Spleen (tissue), 11 donors: Measurements from ENCODE around the gene TRIM14. TPM values are rescaled to one million over a fixed set of nuclear protein-coding genes. Genes with fewer than 3 reads are reported as not detected.
A peak's percentile ranks its signal among the peaks of the same experiment; 100 is the strongest.
"Not testable (repeated sequence)": the region's sequence is repeated elsewhere in the genome, so short reads cannot be mapped to it uniquely, and the experiment has no call there.

ENCODE experiments used
- DNase-seq: peaks from one replicate; pipeline ENCODE4 v3.0.0-alpha.2; 2020
- H3K27ac ChIP-seq, 8 donors: fragments of 200-600 bp; sonication (generic) in 7 of 8; 1 replicate in 4 of 8; 2 replicates in 4 of 8; pipeline versions ENCODE4 v1.5.0 to v1.8.0; 2016 to 2021; ENCODE audit warnings: inconsistent platforms in 4 of 8, mild to moderate bottlenecking in 4 of 8, moderate library complexity in 1 of 8
- H3K27me3 ChIP-seq, 7 donors: fragments of 200-600 bp; sonication (generic) in 6 of 7; replicated peaks in 1 of 7; 1 replicate in 4 of 7; 2 replicates in 3 of 7; pipeline versions ENCODE4 v1.5.0 to v1.8.0; 2016 to 2021; ENCODE audit warnings: inconsistent platforms in 3 of 7, mild to moderate bottlenecking in 1 of 7
- H3K36me3 ChIP-seq, 6 donors: fragments of 200-600 bp; sonication (generic) in 5 of 6; 1 replicate in 4 of 6; 2 replicates in 2 of 6; pipeline versions ENCODE4 v1.5.0 to v1.8.0; 2016 to 2021; ENCODE audit warnings: inconsistent platforms in 2 of 6
- H3K4me1 ChIP-seq, 6 donors: fragments of 200-600 bp; sonication (generic) in 5 of 6; 1 replicate in 3 of 6; 2 replicates in 3 of 6; pipeline versions ENCODE4 v1.5.0 to v1.8.0; 2016 to 2021; ENCODE audit warnings: inconsistent platforms in 3 of 6
- H3K4me3 ChIP-seq, 8 donors: fragments of 200-600 bp; sonication (generic) in 7 of 8; 1 replicate in 4 of 8; 2 replicates in 4 of 8; pipeline versions ENCODE4 v1.5.0 to v1.8.0; 2016 to 2021; ENCODE audit warnings: inconsistent platforms in 4 of 8, mild to moderate bottlenecking in 4 of 8, moderate library complexity in 2 of 8
- H3K9me3 ChIP-seq, 8 donors: fragments of 200-600 bp; sonication (generic) in 7 of 8; 1 replicate in 4 of 8; 2 replicates in 4 of 8; pipeline versions ENCODE4 v1.5.0 to v1.8.0; 2016 to 2021; ENCODE audit warnings: inconsistent platforms in 4 of 8
- POLR2A ChIP-seq, 3 donors: fragments of 450-650 bp; IDR thresholded peaks; one replicate each; pipeline ENCODE4 v1.5.1; 2017; ENCODE audit warnings: antibody characterized with exemption in 3 of 3, mild to moderate bottlenecking in 1 of 3
- POLR2AphosphoS5 ChIP-seq, 3 donors: sonication (generic); formaldehyde crosslinking; IDR thresholded peaks; one replicate each; pipeline ENCODE4 v1.5.1; 2017; ENCODE audit warnings: antibody characterized with exemption in 3 of 3
- WGBS, 5 donors: extraction: QIAGEN DNeasy Blood & Tissue Kit in 3 of 5; methylation state at CpG; one replicate each; pipeline versions ENCODE4 v1.1.5 to v1.1.7; 2013 to 2018; 5-methylcytosine and 5-hydroxymethylcytosine counted together
- intact Hi-C: fragments of 100-400 bp; cut with DNase I; formaldehyde crosslinking; loops from one replicate; pipeline ENCODE4 v1.15.0; 2023; ENCODE audit warnings: low total_unique reads
- polyA plus RNA-seq, 3 donors: library from polyadenylated mRNA; stranded (reverse); fragments of 200-250 nt; gene quantifications; one replicate each; pipeline ENCODE4 v1.2.1, GENCODE V29; 2013
- total RNA-seq, 7 donors: library from RNA; depleted of rRNA in 3 of 7; stranded (reverse); fragments of >200 nt in 3 of 7; fragmentation: NEBNext Ultra II Directional in 4 of 7; extraction: Animal tissue kit (Norgen Biotek cat#: 25700) in 4 of 7; gene quantifications; one replicate each; pipeline versions ENCODE4 v1.1.0 to v1.2.1, GENCODE V29; 2016 to 2021
- TF ChIP-seq, protein P1 (sequence below), 11 experiments: fragments of 200-600 bp in 7 of 11; fragments of 450-650 bp in 4 of 11; sonication (generic) in 4 of 11; IDR thresholded peaks in 8 of 11; conservative IDR thresholded peaks in 3 of 11; 1 replicate in 7 of 11; 2 replicates in 4 of 11; pipeline versions ENCODE4 v1.4.0 to v1.8.0; 2016 to 2021; ENCODE audit warnings: antibody characterized with exemption in 11 of 11, inconsistent platforms in 4 of 11, mild to moderate bottlenecking in 1 of 11
- donor health status: healthy with polysubstance abuse.
- donor health status: DM: no; HTN: no; CAD: no; lungs with moderate emphysema.
- donor health status: DM: no; HTN: no; CAD: no.
- donor health status: Bipolar disorder and iron deficiency.
- donor health status: healthy.
- donor health status: DM: no; HTN: no; CAD: no.
- donor health status: DM: yes; HTN: yes; CAD: no.

The TRIM14 gene
- total and polyA plus RNA-seq, 10 donors, result 11.9 to 92.9 (median 58.1) TPM

DNA sequence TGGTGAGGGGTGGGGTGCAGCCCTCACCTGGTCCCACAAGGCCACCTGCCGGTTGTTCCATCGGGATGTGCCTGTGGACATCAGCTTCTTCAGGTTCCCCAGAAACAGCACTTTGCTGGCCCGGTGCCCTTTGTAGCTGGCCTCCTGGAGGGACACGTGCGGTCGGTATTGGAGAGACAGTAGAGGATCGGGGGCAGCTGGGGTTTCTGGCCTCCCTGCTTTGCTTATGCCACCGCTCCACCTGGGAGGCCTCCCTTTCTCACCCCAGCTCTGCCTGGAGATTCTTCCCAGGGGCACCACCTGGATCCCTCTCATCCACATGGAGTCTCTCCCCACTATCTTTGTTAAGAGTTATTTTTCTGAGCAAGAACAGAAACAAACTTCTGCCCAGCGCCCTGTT, 13.1 kb upstream of the TRIM14 start:
- no peak for DNase-seq
- peaks cover 6 to 25% (median 21%) of the 10 kb centered on the region in 6 donors for H3K4me1 ChIP-seq
- H3K4me3 ChIP-seq, result no peak overlapping the region
- 93 to 96% (median 95%) methylated on average over 9 of the region's 9 CpGs for WGBS, 5 donors
- intact Hi-C loops, result no loop called here
- H3K9me3 ChIP-seq, result no peaks in the 10 kb centered on the region
- H3K27me3 ChIP-seq, result no peaks in the 10 kb centered on the region
- no peak for TF ChIP-seq POLR2A (IDR thresholded peaks at IDR 0.05)
- no peak for TF ChIP-seq POLR2AphosphoS5 (IDR thresholded peaks at IDR 0.05)
- TF ChIP-seq, protein P1, sequence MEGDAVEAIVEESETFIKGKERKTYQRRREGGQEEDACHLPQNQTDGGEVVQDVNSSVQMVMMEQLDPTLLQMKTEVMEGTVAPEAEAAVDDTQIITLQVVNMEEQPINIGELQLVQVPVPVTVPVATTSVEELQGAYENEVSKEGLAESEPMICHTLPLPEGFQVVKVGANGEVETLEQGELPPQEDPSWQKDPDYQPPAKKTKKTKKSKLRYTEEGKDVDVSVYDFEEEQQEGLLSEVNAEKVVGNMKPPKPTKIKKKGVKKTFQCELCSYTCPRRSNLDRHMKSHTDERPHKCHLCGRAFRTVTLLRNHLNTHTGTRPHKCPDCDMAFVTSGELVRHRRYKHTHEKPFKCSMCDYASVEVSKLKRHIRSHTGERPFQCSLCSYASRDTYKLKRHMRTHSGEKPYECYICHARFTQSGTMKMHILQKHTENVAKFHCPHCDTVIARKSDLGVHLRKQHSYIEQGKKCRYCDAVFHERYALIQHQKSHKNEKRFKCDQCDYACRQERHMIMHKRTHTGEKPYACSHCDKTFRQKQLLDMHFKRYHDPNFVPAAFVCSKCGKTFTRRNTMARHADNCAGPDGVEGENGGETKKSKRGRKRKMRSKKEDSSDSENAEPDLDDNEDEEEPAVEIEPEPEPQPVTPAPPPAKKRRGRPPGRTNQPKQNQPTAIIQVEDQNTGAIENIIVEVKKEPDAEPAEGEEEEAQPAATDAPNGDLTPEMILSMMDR (IDR thresholded peaks at IDR 0.05 in 8 of 11, conservative IDR thresholded peaks at IDR 0.05 in 3 of 11), result no peak
- H3K36me3 ChIP-seq, result peaks cover 0 to 86% (median 0%) of the 10 kb centered on the region in 6 donors
- no peak overlapping the region for H3K27ac ChIP-seq

DNA sequence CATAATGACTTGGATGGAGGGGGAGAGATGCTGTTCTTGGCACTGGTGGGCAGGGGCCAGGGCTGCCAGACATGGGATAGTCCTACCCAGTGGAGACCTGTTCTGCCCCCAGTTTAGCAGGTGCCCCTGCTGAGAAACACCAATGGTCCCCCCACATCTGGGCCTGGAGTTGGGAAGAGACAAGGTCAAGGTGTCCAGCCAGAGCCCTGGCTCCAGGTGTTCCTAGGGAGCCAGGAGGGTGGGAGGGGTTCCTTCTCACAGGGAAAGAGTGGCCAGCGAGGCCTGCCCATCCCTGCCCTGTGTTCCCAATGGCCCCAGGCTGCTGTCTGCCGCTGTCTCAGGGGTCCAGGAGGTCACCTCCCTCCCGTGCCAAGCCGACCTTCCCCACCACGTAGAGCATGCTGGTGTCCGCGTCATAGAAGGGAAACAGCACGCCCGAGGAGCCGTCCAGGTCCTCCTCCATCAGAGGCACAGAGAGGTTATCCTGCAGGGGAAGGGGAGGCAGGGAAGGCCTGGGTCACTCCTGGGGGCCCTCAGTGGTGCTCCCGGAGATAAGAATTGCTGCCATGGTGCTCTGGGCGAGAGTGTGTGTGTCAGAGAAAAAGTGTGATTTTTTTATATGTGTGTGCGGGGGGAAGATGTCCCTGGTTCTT, 11.7 kb upstream of the TRIM14 start:
- Histone ChIP-seq H3K4me3 (no peak overlapping the region), H3K36me3 (peaks cover 0 to 86% (median 0%) of the 10 kb centered on the region in 6 donors), H3K4me1 (peaks cover 6 to 25% (median 21%) of the 10 kb centered on the region in 6 donors), H3K27ac (peak overlapping the region in 4 of 8 donors; percentile 7 to 84 (median 64)), H3K27me3 (no peaks in the 10 kb centered on the region), H3K9me3 (no peaks in the 10 kb centered on the region)
- DNase-seq, result no peak
- 91 to 93% (median 92%) methylated on average over 7 to 13 of the region's 13 CpGs for WGBS, 5 donors
- TF ChIP-seq POLR2AphosphoS5 (IDR thresholded peaks at IDR 0.05), result no peak
- TF ChIP-seq, protein P1 (IDR thresholded peaks at IDR 0.05 in 8 of 11, conservative IDR thresholded peaks at IDR 0.05 in 3 of 11), result no peak
- no peak for TF ChIP-seq POLR2A (IDR thresholded peaks at IDR 0.05)
- intact Hi-C loops, result no loop called here

DNA sequence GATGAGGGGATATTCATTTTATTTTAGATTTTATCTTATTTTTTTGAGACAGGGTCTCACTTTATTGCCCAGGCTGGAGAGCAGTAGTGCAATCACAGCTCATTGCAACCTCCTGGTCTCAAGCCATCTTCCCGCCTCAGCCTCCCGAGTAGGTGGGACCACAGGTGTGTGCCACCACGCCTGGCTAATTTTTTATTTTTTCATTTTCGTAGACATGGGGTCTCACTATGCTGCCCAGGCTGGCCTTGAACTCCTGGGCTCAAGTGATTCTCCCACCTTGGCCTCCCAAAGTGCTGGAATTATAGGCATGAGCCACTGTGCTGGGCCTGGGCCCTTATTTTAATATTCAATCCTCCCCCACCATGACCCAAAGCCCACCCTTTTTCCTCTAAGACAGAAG, 11.0 kb upstream of the TRIM14 start:
- H3K9me3 ChIP-seq, DNase-seq, intact Hi-C loops, H3K27me3 ChIP-seq, H3K4me3 ChIP-seq: not testable (repeated sequence)
- peak overlapping the region in 5 of 8 donors; percentile 27 to 84 (median 74) for H3K27ac ChIP-seq
- peaks cover 6 to 25% (median 21%) of the 10 kb centered on the region in 6 donors for H3K4me1 ChIP-seq
- peaks cover 0 to 86% (median under 1%) of the 10 kb centered on the region in 6 donors for H3K36me3 ChIP-seq
- 80 to 97% (median 90%) methylated on average over 4 of the region's 4 CpGs for WGBS, 5 donors

DNA sequence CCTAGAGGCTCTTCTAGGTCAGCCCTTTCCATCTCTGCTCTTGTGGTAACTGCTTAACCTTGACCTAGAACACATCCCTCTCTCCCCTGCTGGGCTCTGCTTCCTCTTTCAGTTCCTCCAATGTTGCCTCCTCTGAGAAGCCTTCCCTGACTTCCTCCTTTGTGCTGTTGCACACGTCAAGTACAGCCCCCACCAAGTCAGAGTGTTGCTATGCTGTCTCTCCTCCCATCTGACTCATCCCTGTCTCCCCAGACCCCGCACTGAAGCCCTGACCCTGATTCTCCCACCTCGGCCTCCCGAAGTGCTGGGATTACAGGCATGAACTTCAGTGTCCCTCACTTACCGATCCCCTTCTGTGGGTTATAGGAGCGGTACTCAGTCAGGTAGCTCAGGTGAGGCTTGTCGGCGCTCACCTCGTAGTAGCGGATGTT, 10.4 kb upstream of the TRIM14 start:
- intact Hi-C loops, result no loop called here
- Histone ChIP-seq H3K9me3 (no peaks in the 10 kb centered on the region), H3K36me3 (peaks cover 0 to 86% (median 2%) of the 10 kb centered on the region in 6 donors), H3K4me3 (peak overlapping the region in 1 of 8 donors; percentile 8), H3K4me1 (peaks cover 6 to 25% (median 21%) of the 10 kb centered on the region in 6 donors), H3K27me3 (no peaks in the 10 kb centered on the region), H3K27ac (peak overlapping the region in 7 of 8 donors; percentile 27 to 84 (median 64))
- DNase-seq, result peak; percentile 81
- peak in 1 of 3 donors; percentile 85 for TF ChIP-seq POLR2AphosphoS5 (IDR thresholded peaks at IDR 0.05)
- TF ChIP-seq, protein P1 (IDR thresholded peaks at IDR 0.05 in 8 of 11, conservative IDR thresholded peaks at IDR 0.05 in 3 of 11), result no peak
- 79 to 87% (median 81%) methylated on average over 10 of the region's 10 CpGs for WGBS, 5 donors
